Measurements from ENCODE around the gene TMEM72.

- TF ChIP-seq EZH2 (IDR thresholded peaks at IDR 0.05; ENCODE audit: low read length, unreplicated experiment): no peak
- TF ChIP-seq, protein P1, sequence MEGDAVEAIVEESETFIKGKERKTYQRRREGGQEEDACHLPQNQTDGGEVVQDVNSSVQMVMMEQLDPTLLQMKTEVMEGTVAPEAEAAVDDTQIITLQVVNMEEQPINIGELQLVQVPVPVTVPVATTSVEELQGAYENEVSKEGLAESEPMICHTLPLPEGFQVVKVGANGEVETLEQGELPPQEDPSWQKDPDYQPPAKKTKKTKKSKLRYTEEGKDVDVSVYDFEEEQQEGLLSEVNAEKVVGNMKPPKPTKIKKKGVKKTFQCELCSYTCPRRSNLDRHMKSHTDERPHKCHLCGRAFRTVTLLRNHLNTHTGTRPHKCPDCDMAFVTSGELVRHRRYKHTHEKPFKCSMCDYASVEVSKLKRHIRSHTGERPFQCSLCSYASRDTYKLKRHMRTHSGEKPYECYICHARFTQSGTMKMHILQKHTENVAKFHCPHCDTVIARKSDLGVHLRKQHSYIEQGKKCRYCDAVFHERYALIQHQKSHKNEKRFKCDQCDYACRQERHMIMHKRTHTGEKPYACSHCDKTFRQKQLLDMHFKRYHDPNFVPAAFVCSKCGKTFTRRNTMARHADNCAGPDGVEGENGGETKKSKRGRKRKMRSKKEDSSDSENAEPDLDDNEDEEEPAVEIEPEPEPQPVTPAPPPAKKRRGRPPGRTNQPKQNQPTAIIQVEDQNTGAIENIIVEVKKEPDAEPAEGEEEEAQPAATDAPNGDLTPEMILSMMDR (conservative IDR thresholded peaks at IDR 0.05; ENCODE audit: low read depth, low read length): no peak
These were observed 24.2 kb downstream of the TMEM72 start for GRCh38 chr10:44935201-44935965.

Measured in PC-3 (cell line).